K562 (cell line): ENCODE data around the gene NUP62. TPM values are rescaled to one million over a fixed set of nuclear protein-coding genes. Genes with fewer than 3 reads are reported as not detected.

ENCODE experiments used
- ATAC-seq: fragments of 200-7000 bp; cut with Tn5 transposase; 3 replicates; pipeline ENCODE4 v1.9.1; 2020; ENCODE audit warnings: moderate library complexity
- BruUV-seq: library from RNA; stranded (reverse); fragments of 400-500 nt; replicated peaks from 2 replicates; lab custom pipeline; 2021; lab: Mats Ljungman, UMichigan
- CTCF ChIA-PET: fragments of 300-600 bp; formaldehyde crosslinking; extraction: SDS; loops from one replicate; lab custom pipeline; 2021; ENCODE audit warnings: low intra/inter-chr PET ratio; lab: Yijun Ruan, JAX
- POLR2A ChIA-PET: fragments of 300-600, 350-650 bp; sonication (Branson Sonifier 250); formaldehyde crosslinking; extraction: SDS; loops from one replicate; lab custom pipeline; 2021; ENCODE audit warnings: antibody characterized with exemption, inconsistent platforms; lab: Yijun Ruan, JAX
- DNase-seq, 4 experiments: peaks; one replicate each; pipeline versions ENCODE4 v3.0.0 to v3.0.0-alpha.2; 2011 to 2018; ENCODE audit warnings: low spot score in 3 of 4, mixed read lengths in 3 of 4; ENCODE audit errors: extremely low read depth in 1 of 4
- FAIRE-seq: peaks from 2 replicates; lab custom pipeline; 2011; peaks lifted over from hg19 to GRCh38; lab: Jason Lieb, UNC
- H2AFZ ChIP-seq: 2 replicates; pipeline ENCODE4 v1.6.0; 2011; ENCODE audit warnings: low read depth, low read length, control low read depth, inconsistent platforms
- H3K27ac ChIP-seq: fragments of 200-600 bp; 3 replicates; pipeline ENCODE4 v1.8.0; 2011; ENCODE audit warnings: low read depth, mild to moderate bottlenecking, control low read depth, inconsistent platforms, low read length, moderate library complexity, mixed read lengths; ENCODE audit errors: extremely low read depth
- H3K27me3 ChIP-seq, 2 experiments: fragments of 300-600 bp in 1 of 2; 2 replicates in 1 of 2; 3 replicates in 1 of 2; pipeline versions ENCODE4 v1.6.0 to v1.8.0; 2011; ENCODE audit warnings: inconsistent platforms in 2 of 2, low read length in 2 of 2, mild to moderate bottlenecking in 1 of 2, mixed read lengths in 1 of 2, moderate library complexity in 1 of 2; ENCODE audit not compliant: control insufficient read depth in 2 of 2, insufficient read depth in 2 of 2
- H3K36me3 ChIP-seq: fragments of 300-600 bp; 3 replicates; pipeline ENCODE4 v1.8.0; 2011; ENCODE audit warnings: mild to moderate bottlenecking, low read length, inconsistent platforms; ENCODE audit not compliant: control insufficient read depth, insufficient read depth
- H3K4me1 ChIP-seq, 2 experiments: fragments of 200-600 bp in 1 of 2; replicated peaks in 1 of 2; 2 replicates in 1 of 2; 3 replicates in 1 of 2; pipeline versions ENCODE4 v1.5.1 to v1.8.0; 2011; ENCODE audit warnings: inconsistent platforms in 2 of 2, low read length in 2 of 2, mild to moderate bottlenecking in 1 of 2, mixed read lengths in 1 of 2, moderate library complexity in 1 of 2; ENCODE audit not compliant: control insufficient read depth in 2 of 2, insufficient read depth in 2 of 2
- H3K4me2 ChIP-seq: 2 replicates; pipeline ENCODE4 v1.6.1; 2011; ENCODE audit warnings: low read length, control low read depth, inconsistent platforms, mixed read lengths; ENCODE audit not compliant: insufficient read depth
- H3K4me3 ChIP-seq: fragments of 200-600 bp; sonication (generic), shearing (Covaris generic); 2 replicates; pipeline ENCODE4 v1.5.1; 2016; ENCODE audit warnings: control low read depth, inconsistent platforms
- H3K79me2 ChIP-seq: fragments of 200-600 bp; 3 replicates; pipeline ENCODE4 v1.8.0; 2011; ENCODE audit warnings: low read length, inconsistent platforms; ENCODE audit not compliant: control insufficient read depth, insufficient read depth
- H3K9ac ChIP-seq, 2 experiments: 2 replicates each; pipeline versions ENCODE4 v1.6.0 to v1.6.1; 2011; ENCODE audit warnings: low read depth in 2 of 2, low read length in 2 of 2, control low read depth in 1 of 2, inconsistent platforms in 1 of 2, mild to moderate bottlenecking in 1 of 2, mixed read lengths in 1 of 2; ENCODE audit not compliant: insufficient read depth in 1 of 2
- H3K9me1 ChIP-seq: one replicate; pipeline ENCODE4 v1.6.0; 2011; ENCODE audit warnings: inconsistent platforms, mild to moderate bottlenecking, low read length, moderate library complexity; ENCODE audit not compliant: control insufficient read depth, insufficient read depth
- H3K9me3 ChIP-seq: replicated peaks from 2 replicates; pipeline ENCODE4 v1.5.1; 2011; ENCODE audit warnings: low read depth, low read length, inconsistent platforms; ENCODE audit not compliant: control insufficient read depth, insufficient read depth
- H4K20me1 ChIP-seq: replicated peaks from 2 replicates; pipeline ENCODE4 v1.6.1; 2011; ENCODE audit warnings: low read length, inconsistent platforms, mixed read lengths; ENCODE audit not compliant: control insufficient read depth, insufficient read depth
- E2F3 ChIP-seq: fragments of 250-450 bp; sonication (Bioruptor Pico); IDR thresholded peaks from 2 replicates; pipeline ENCODE4 v1.4.0; 2020; ENCODE audit warnings: mild to moderate bottlenecking
- FOXJ3 ChIP-seq: sonication (generic); formaldehyde crosslinking; IDR thresholded peaks from 2 replicates; pipeline ENCODE4 v1.4.0; 2020; ENCODE audit warnings: mild to moderate bottlenecking, missing genetic modification reagents
- FOXP4 ChIP-seq: sonication (generic); formaldehyde crosslinking; IDR thresholded peaks from 2 replicates; pipeline ENCODE4 v1.8.0; 2022; ENCODE audit warnings: mild to moderate bottlenecking, missing genetic modification reagents, borderline replicate concordance
- GMEB1 ChIP-seq: fragments of 250-450 bp; sonication (Bioruptor Pico); IDR thresholded peaks from 2 replicates; pipeline ENCODE4 v1.4.0; 2020; ENCODE audit warnings: mild to moderate bottlenecking
- HMG20B ChIP-seq: fragments of 250-450 bp; sonication (Bioruptor Pico); IDR thresholded peaks from 2 replicates; pipeline ENCODE4 v1.5.0; 2021; ENCODE audit warnings: mild to moderate bottlenecking
- JUN ChIP-seq, 2 experiments: sonication (generic) in 1 of 2; formaldehyde crosslinking in 1 of 2; IDR thresholded peaks; 2 replicates each; pipeline versions ENCODE4 v1.6.1 to v1.8.0; 2012 to 2022; ENCODE audit warnings: borderline replicate concordance in 2 of 2, mild to moderate bottlenecking in 2 of 2, improper control_type of control experiment in 1 of 2, low read depth in 1 of 2, low read length in 1 of 2, missing genetic modification reagents in 1 of 2
- LARP7 ChIP-seq: fragments of 450-650 bp; IDR thresholded peaks from 2 replicates; pipeline ENCODE4 v1.6.1; 2016
- LCOR ChIP-seq: sonication (generic); formaldehyde crosslinking; IDR thresholded peaks from 2 replicates; pipeline ENCODE4 v1.8.0; 2022; ENCODE audit warnings: mild to moderate bottlenecking, missing genetic modification reagents
- NFIC ChIP-seq: fragments of 450-650 bp; IDR thresholded peaks from 2 replicates; pipeline ENCODE4 v1.6.1; 2017; ENCODE audit warnings: mild to moderate bottlenecking, inconsistent platforms
- PHF8 ChIP-seq: fragments of 200-600 bp; sonication (generic); IDR thresholded peaks from 2 replicates; pipeline ENCODE4 v1.6.1; 2012; ENCODE audit warnings: mixed run types, mild to moderate bottlenecking, inconsistent platforms, low read length, moderate library complexity, borderline replicate concordance
- RFX7 ChIP-seq: fragments of 250-450 bp; sonication (Bioruptor Pico); IDR thresholded peaks from 2 replicates; pipeline ENCODE4 v1.5.1; 2021; ENCODE audit warnings: mild to moderate bottlenecking
- ZNF3 ChIP-seq: fragments of 250-450 bp; sonication (Bioruptor Pico); IDR thresholded peaks from 2 replicates; pipeline ENCODE4 v1.5.0; 2021; ENCODE audit warnings: mild to moderate bottlenecking, moderate library complexity
- ZNF639 ChIP-seq, 2 experiments: fragments of 200-800 bp in 1 of 2; sonication (Bioruptor generic) in 1 of 2; sonication (generic) in 1 of 2; formaldehyde crosslinking in 1 of 2; IDR thresholded peaks in 1 of 2; conservative IDR thresholded peaks in 1 of 2; 2 replicates each; pipeline versions ENCODE4 v1.5.0 to v1.6.1; 2016 to 2020; ENCODE audit warnings: missing compliant biosample characterization in 1 of 2, missing genetic modification characterization in 1 of 2, missing genetic modification reagents in 1 of 2
- ZNF79 ChIP-seq: fragments of 250-450 bp; sonication (Bioruptor Pico); IDR thresholded peaks from 2 replicates; pipeline ENCODE4 v1.4.0; 2020; ENCODE audit warnings: low read depth, mild to moderate bottlenecking, moderate library complexity
- WGBS: fragments of 100-300 bp; shearing (Covaris generic); methylation state at CpG from one replicate; pipeline ENCODE4 v1.1.6; 2016; ENCODE audit warnings: low coverage, mixed read lengths; ENCODE audit not compliant: insufficient coverage; ENCODE audit errors: missing lambda C conversion rate; 5-methylcytosine and 5-hydroxymethylcytosine counted together
- in situ Hi-C: fragments of 300-500 bp; cut with MboI; formaldehyde crosslinking; loops from 4 replicates; pipeline ENCODE4 v1.15.0; 2018; ENCODE audit warnings: inconsistent platforms, mixed read lengths
- intact Hi-C: fragments of 100-400 bp; cut with micrococcal nuclease; formaldehyde crosslinking; loops from 2 replicates; pipeline ENCODE4 v1.14.2; 2022
- polyA plus RNA-seq, 8 experiments: library from polyadenylated mRNA; depleted of rRNA in 4 of 8; stranded (reverse) in 5 of 8; unstranded in 3 of 8; fragments of >200 nt; fragmentation: Nextera tagmentation in 2 of 8; fragmentation: Illumina TruSeq in 1 of 8; extraction: Ambion mirVana in 2 of 8; extraction: Trizol in 1 of 8; gene quantifications; 2 replicates each; pipeline versions ENCODE4 v1.2.1 to v1.2.3, GENCODE V29; 2011 to 2014; ENCODE audit warnings: inconsistent platforms in 1 of 8, missing spikeins in 1 of 8
- total RNA-seq, 7 experiments: library from RNA; depleted of rRNA in 6 of 7; stranded (reverse); fragments of >200 nt in 6 of 7; fragmentation: Illumina TruSeq in 2 of 7; extraction: Trizol in 2 of 7; gene quantifications; 2 replicates each; pipeline versions ENCODE4 v1.2.1 to v1.2.3, GENCODE V29; 2011 to 2021; ENCODE audit warnings: low replicate concordance in 1 of 7
- TF ChIP-seq, protein P1 (sequence below): IDR thresholded peaks from 3 replicates; pipeline ENCODE4 v1.6.1; 2011; ENCODE audit warnings: borderline replicate concordance, mild to moderate bottlenecking; ENCODE audit not compliant: insufficient read length, insufficient read depth

The NUP62 gene
- total and polyA plus RNA-seq, 9 of the 15 experiments (the other 6 are each of a cell fraction or from before 2014, with no cell fraction given) = 16.9 to 109 (median 66.0) TPM

GRCh38 chr19:49977881-49978280 lies 48.6 kb upstream of the NUP62 start:
- Histone ChIP-seq H2AFZ (no peak overlapping the region), H3K9me1 (peaks cover 5% of the 10 kb centered on the region), H3K36me3 (peaks cover 2% of the 10 kb centered on the region; the same call in 1 of the 3 replicates), H3K9ac (peak overlapping the region in 1 of 2 experiments; percentile 45; a peak in 1 of 4 replicates), H3K4me3 (no peak overlapping the region), H3K27ac (no peak overlapping the region), H3K4me1 (peaks cover 13 to 26% of the 10 kb centered on the region in 2 experiments; a peak in 4 of 5 replicates), H3K27me3 (no peaks in the 10 kb centered on the region; a peak in 1 of 5 replicates), H3K9me3 (no peaks in the 10 kb centered on the region), H3K4me2 (no peak overlapping the region), H3K79me2 (no peaks in the 10 kb centered on the region), H4K20me1 (no peaks in the 10 kb centered on the region)
- BruUV-seq = no TSS peak
- POLR2A ChIA-PET = interaction anchor here (0.6 to 1.4 kb wide), 4 partner anchors 10 to 35 kb away, joined by 3 read pairs; no protein-coding TSS in a partner anchor
- CTCF ChIA-PET = no interaction called here
- in situ Hi-C loops = loop anchor here (5.0 kb wide), 1 partner anchor 41 kb away; no protein-coding TSS in a partner anchor
- 69% methylated on average over 16 of the region's 18 CpGs for WGBS
- FAIRE-seq = no peak
- ATAC-seq = no peak
- intact Hi-C loops = no loop called here
- no peak for DNase-seq
- no peak for TF ChIP-seq ZNF79 (CRISPR knock-in tag)
- TF ChIP-seq JUN (IDR thresholded peaks at IDR 0.05; ENCODE audit: borderline replicate concordance, low read depth, low read length) = no peak
- TF ChIP-seq JUN (CRISPR knock-in tag; IDR thresholded peaks at IDR 0.05; ENCODE audit: borderline replicate concordance) = no peak
- TF ChIP-seq RFX7 = no peak
- TF ChIP-seq NFIC = no peak
- no peak for TF ChIP-seq E2F3 (CRISPR knock-in tag)
- TF ChIP-seq LARP7 = no peak
- no peak for TF ChIP-seq LCOR (CRISPR knock-in tag)
- TF ChIP-seq, protein P1, sequence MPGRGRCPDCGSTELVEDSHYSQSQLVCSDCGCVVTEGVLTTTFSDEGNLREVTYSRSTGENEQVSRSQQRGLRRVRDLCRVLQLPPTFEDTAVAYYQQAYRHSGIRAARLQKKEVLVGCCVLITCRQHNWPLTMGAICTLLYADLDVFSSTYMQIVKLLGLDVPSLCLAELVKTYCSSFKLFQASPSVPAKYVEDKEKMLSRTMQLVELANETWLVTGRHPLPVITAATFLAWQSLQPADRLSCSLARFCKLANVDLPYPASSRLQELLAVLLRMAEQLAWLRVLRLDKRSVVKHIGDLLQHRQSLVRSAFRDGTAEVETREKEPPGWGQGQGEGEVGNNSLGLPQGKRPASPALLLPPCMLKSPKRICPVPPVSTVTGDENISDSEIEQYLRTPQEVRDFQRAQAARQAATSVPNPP = no peak
- no peak for TF ChIP-seq FOXP4 (CRISPR knock-in tag)
- TF ChIP-seq PHF8 = no peak
- no peak for TF ChIP-seq ZNF639 (CRISPR knock-in tag; conservative IDR thresholded peaks at IDR 0.05 in 1 of 2, IDR thresholded peaks at IDR 0.05 in 1 of 2)
- TF ChIP-seq FOXJ3 (CRISPR knock-in tag) = no peak
- TF ChIP-seq HMG20B (CRISPR knock-in tag) = no peak
- no peak for TF ChIP-seq GMEB1 (CRISPR knock-in tag)
- TF ChIP-seq ZNF3 = no peak
